AG04450 (cell line): ENCODE measurements around the gene SIGLEC1. TPM values are rescaled to one million over a fixed set of nuclear protein-coding genes. Genes with fewer than 3 reads are reported as not detected.

Experiments
- CTCF ChIA-PET: fragments of 300-600, 350-600 bp; formaldehyde crosslinking; extraction: SDS; loops from one replicate; lab custom pipeline; 2022; ENCODE audit warnings: antibody characterized with exemption, inconsistent platforms; lab: Charles Lee
- POLR2A ChIA-PET: fragments of 350-600 bp; formaldehyde crosslinking; extraction: SDS; loops from one replicate; lab custom pipeline; 2021; ENCODE audit warnings: antibody characterized with exemption, inconsistent platforms; lab: Yijun Ruan, JAX
- DNase-seq: peaks from one replicate; pipeline ENCODE4 v3.0.0-alpha.2; 2011; ENCODE audit warnings: low read depth, low spot score
- H3K27ac ChIP-seq: one replicate; pipeline ENCODE4 v1.5.1; 2012; ENCODE audit warnings: low read depth, low read length, control low read depth
- H3K27me3 ChIP-seq: one replicate; pipeline ENCODE4 v1.6.0; 2012; ENCODE audit warnings: low read length; ENCODE audit not compliant: control insufficient read depth, insufficient read depth
- H3K4me3 ChIP-seq: 2 replicates; pipeline ENCODE4 v1.5.1; 2011; ENCODE audit warnings: mild to moderate bottlenecking, low read depth, low read length, control low read depth
- H3K9me3 ChIP-seq: 2 replicates; pipeline ENCODE4 v1.5.1; 2012; ENCODE audit warnings: low read length; ENCODE audit not compliant: control insufficient read depth, insufficient read depth
- CTCF ChIP-seq: IDR thresholded peaks from 2 replicates; pipeline ENCODE4 v1.5.1; 2011; ENCODE audit warnings: low read depth, low read length, control low read depth, inconsistent platforms
- polyA plus RNA-seq: library from polyadenylated mRNA; depleted of rRNA; stranded (reverse); fragments of >200 nt; gene quantifications from 2 replicates; pipeline ENCODE4 v1.2.3, GENCODE V29; 2011

SIGLEC1 gene
- polyA plus RNA-seq, 1 experiment: not detected

GRCh38 chr20:3678856-3679720, 33.3 kb downstream of the SIGLEC1 start:
- no peak overlapping the region for H3K4me3 ChIP-seq
- CTCF ChIA-PET: interaction anchor here (0.7 to 6.5 kb wide), 7 partner anchors 8 to 500 kb away, joined by 3 to 110 read pairs (median 4); no protein-coding TSS in a partner anchor
- H3K27me3 ChIP-seq: no peaks in the 10 kb centered on the region
- DNase-seq: no peak
- TF ChIP-seq CTCF: no peak
- no peaks in the 10 kb centered on the region; the same call in 1 of the 2 replicates for H3K9me3 ChIP-seq
- POLR2A ChIA-PET: interaction anchor here (1.2 kb wide), 1 partner anchor 32 kb away, joined by 3 read pairs; no protein-coding TSS in a partner anchor
- H3K27ac ChIP-seq: peak overlapping the region; percentile 57

- TF ChIP-seq CTCF: no peak
- Histone ChIP-seq H3K27ac (no peak overlapping the region), H3K9me3 (no peaks in the 10 kb centered on the region; the same call in 1 of the 2 replicates), H3K27me3 (no peaks in the 10 kb centered on the region), H3K4me3 (no peak overlapping the region)
- ChIA-PET CTCF (interaction anchor here (0.8 to 6.5 kb wide), 9 partner anchors 9 to 103 kb away, joined by 3 to 110 read pairs (median 8); partner anchors contain the start of gene SPEF1), POLR2A (interaction anchor here (1.2 kb wide), 1 partner anchor 33 kb away, joined by 3 read pairs; no protein-coding TSS in a partner anchor)
- no peak for DNase-seq
Measured at GRCh38 chr20:3678198-3678597, 34.2 kb downstream of the SIGLEC1 start.

GRCh38 chr20:3677733-3678132, 34.7 kb downstream of the SIGLEC1 start:
- no peaks in the 10 kb centered on the region for H3K27me3 ChIP-seq
- H3K4me3 ChIP-seq: no peak overlapping the region
- H3K27ac ChIP-seq: no peak overlapping the region
- CTCF ChIA-PET: interaction anchor here (0.8 to 6.5 kb wide), 14 partner anchors 10 to 177 kb away, joined by 3 to 110 read pairs (median 4); partner anchors contain the start of gene SPEF1
- no peak for DNase-seq
- H3K9me3 ChIP-seq: no peaks in the 10 kb centered on the region; the same call in 1 of the 2 replicates
- TF ChIP-seq CTCF: no peak
- POLR2A ChIA-PET: interaction anchor here (1.2 to 1.5 kb wide), 2 partner anchors 33 to 108 kb away, joined by 3 read pairs; no protein-coding TSS in a partner anchor

- Histone ChIP-seq H3K27ac (no peak overlapping the region), H3K4me3 (no peak overlapping the region), H3K9me3 (no peaks in the 10 kb centered on the region; the same call in 1 of the 2 replicates), H3K27me3 (no peaks in the 10 kb centered on the region)
- no peak for DNase-seq
- ChIA-PET POLR2A (no interaction called here), CTCF (interaction anchor here (0.5 to 6.5 kb wide), 8 partner anchors 35 to 447 kb away, joined by 3 to 110 read pairs (median 5); partner anchors contain the start of gene SPEF1)
- no peak for TF ChIP-seq CTCF
Measured at GRCh38 chr20:3674995-3675900, 37.2 kb downstream of the SIGLEC1 start.
